HepG2 (cell line): ENCODE data around the gene ADGRB3. TPM values are rescaled to one million over a fixed set of nuclear protein-coding genes. Genes with fewer than 3 reads are reported as not detected.
A peak's percentile ranks its signal among the peaks of the same experiment; 100 is the strongest.

Experiments
- ATAC-seq: fragments of 200-7000 bp; cut with Tn5 transposase; 3 replicates; pipeline ENCODE4 v1.9.1; 2020; ENCODE audit warnings: mild to moderate bottlenecking, moderate library complexity
- BruUV-seq: library from RNA; stranded (reverse); fragments of 400-500 nt; replicated peaks from 2 replicates; lab custom pipeline; 2021; lab: Mats Ljungman, UMichigan
- CTCF ChIA-PET: fragments of 300-600 bp; formaldehyde crosslinking; extraction: SDS; loops from one replicate; lab custom pipeline; 2021; ENCODE audit warnings: low total read pairs, inconsistent platforms, low intra/inter-chr PET ratio; lab: Yijun Ruan, JAX
- POLR2A ChIA-PET: fragments of 350-600 bp; sonication (Branson Sonifier 250); formaldehyde crosslinking; loops from one replicate; lab custom pipeline; 2020; ENCODE audit warnings: antibody characterized with exemption, inconsistent platforms; lab: Yijun Ruan, JAX
- DNase-seq: peaks from one replicate; pipeline ENCODE4 v3.0.0-alpha.2; 2015; ENCODE audit warnings: low spot score
- FAIRE-seq: peaks from 3 replicates; lab custom pipeline; 2011; peaks lifted over from hg19 to GRCh38; lab: Jason Lieb, UNC
- H2AFZ ChIP-seq: one replicate; pipeline ENCODE4 v1.6.1; 2011; ENCODE audit warnings: low read length, inconsistent platforms
- H3K27ac ChIP-seq: fragments of 300-600 bp; 3 replicates; pipeline ENCODE4 v1.8.0; 2011; ENCODE audit warnings: mixed run types, mild to moderate bottlenecking, mixed read lengths, low read length, inconsistent platforms; ENCODE audit not compliant: insufficient read depth; ENCODE audit errors: extremely low read length
- H3K27me3 ChIP-seq, 2 experiments: fragments of 200-600 bp in 1 of 2; 2 replicates in 1 of 2; 3 replicates in 1 of 2; pipeline versions ENCODE4 v1.6.0 to v1.8.0; 2011; ENCODE audit warnings: low read length in 2 of 2, mild to moderate bottlenecking in 2 of 2, moderate library complexity in 2 of 2, inconsistent platforms in 1 of 2; ENCODE audit not compliant: insufficient read depth in 2 of 2, control insufficient read depth in 1 of 2
- H3K36me3 ChIP-seq, 2 experiments: fragments of 200-600 bp in 1 of 2; replicated peaks in 1 of 2; 2 replicates in 1 of 2; 3 replicates in 1 of 2; pipeline versions ENCODE4 v1.5.1 to v1.8.0; 2011; ENCODE audit warnings: low read length in 2 of 2, inconsistent platforms in 1 of 2; ENCODE audit not compliant: insufficient read depth in 2 of 2, control insufficient read depth in 1 of 2
- H3K4me1 ChIP-seq: 2 replicates; pipeline ENCODE4 v1.5.1; 2012; ENCODE audit warnings: low read length, inconsistent platforms; ENCODE audit not compliant: insufficient read depth
- H3K4me2 ChIP-seq: 2 replicates; pipeline ENCODE4 v1.6.0; 2011; ENCODE audit warnings: low read depth, low read length, inconsistent platforms
- H3K4me3 ChIP-seq, 3 experiments: fragments of 200-600 bp in 1 of 3; sonication (generic), shearing (Covaris generic) in 1 of 3; replicated peaks in 1 of 3; 2 replicates each; pipeline ENCODE4 v1.5.1; 2011 to 2016; ENCODE audit warnings: low read length in 3 of 3, inconsistent platforms in 2 of 3, low read depth in 2 of 3, mild to moderate bottlenecking in 2 of 3, control low read depth in 1 of 3, mixed read lengths in 1 of 3; ENCODE audit not compliant: insufficient read depth in 1 of 3
- H3K79me2 ChIP-seq: one replicate; pipeline ENCODE4 v1.6.1; 2011; ENCODE audit warnings: low read length, inconsistent platforms; ENCODE audit not compliant: insufficient read depth
- H3K9ac ChIP-seq: 2 replicates; pipeline ENCODE4 v1.6.0; 2011; ENCODE audit warnings: mild to moderate bottlenecking, low read depth, low read length, inconsistent platforms; ENCODE audit not compliant: insufficient read depth
- H3K9me3 ChIP-seq: 2 replicates; pipeline ENCODE4 v1.5.1; 2012; ENCODE audit warnings: mild to moderate bottlenecking, low read length
- H4K20me1 ChIP-seq: 2 replicates; pipeline ENCODE4 v1.6.0; 2011; ENCODE audit warnings: inconsistent platforms, mild to moderate bottlenecking, low read length, moderate library complexity; ENCODE audit not compliant: insufficient read depth
- CCAR2 ChIP-seq: fragments of 200-400 bp; formaldehyde crosslinking; optimal IDR thresholded peaks from 2 replicates; pipeline ENCODE3; 2018; ENCODE audit warnings: low read depth, mild to moderate bottlenecking, low read length, moderate library complexity
- CHCHD3 ChIP-seq: sonication (generic); formaldehyde crosslinking; IDR thresholded peaks from 2 replicates; pipeline ENCODE4 v1.8.0; 2022; ENCODE audit warnings: mild to moderate bottlenecking, missing genetic modification reagents, moderate library complexity
- DNMT1 ChIP-seq: sonication (generic); formaldehyde crosslinking; IDR thresholded peaks from 2 replicates; pipeline ENCODE4 v1.5.1; 2020; ENCODE audit warnings: mild to moderate bottlenecking, missing genetic modification reagents
- GPN1 ChIP-seq: sonication (generic); formaldehyde crosslinking; IDR thresholded peaks from 2 replicates; pipeline ENCODE4 v1.5.1; 2020; ENCODE audit warnings: missing genetic modification reagents, borderline replicate concordance
- LRRFIP1 ChIP-seq: sonication (generic); formaldehyde crosslinking; conservative IDR thresholded peaks from 2 replicates; pipeline ENCODE4 v1.4.0; 2020; ENCODE audit warnings: missing genetic modification reagents
- MTF1 ChIP-seq: sonication (generic); formaldehyde crosslinking; IDR thresholded peaks from 2 replicates; pipeline ENCODE4 v1.5.0; 2020; ENCODE audit warnings: missing genetic modification reagents
- ZNF296 ChIP-seq: sonication (generic); formaldehyde crosslinking; conservative IDR thresholded peaks from 2 replicates; pipeline ENCODE4 v1.5.0; 2020; ENCODE audit warnings: mild to moderate bottlenecking, missing genetic modification reagents
- ZNF354B ChIP-seq: sonication (generic); formaldehyde crosslinking; IDR thresholded peaks from 2 replicates; pipeline ENCODE4 v1.8.0; 2022; ENCODE audit warnings: mild to moderate bottlenecking, missing genetic modification reagents
- ZNF550 ChIP-seq: sonication (generic); formaldehyde crosslinking; IDR thresholded peaks from 2 replicates; pipeline ENCODE4 v1.4.0; 2020; ENCODE audit warnings: mild to moderate bottlenecking, missing genetic modification reagents, borderline replicate concordance
- ZSCAN9 ChIP-seq: IDR thresholded peaks from 2 replicates; pipeline ENCODE4 v1.6.1; 2016; ENCODE audit warnings: borderline replicate concordance
- WGBS: methylation state at CpG from one replicate; pipeline ENCODE4 v1.1.6; 2017; ENCODE audit warnings: low lambda C conversion rate; 5-methylcytosine and 5-hydroxymethylcytosine counted together
- in situ Hi-C: cut with HindIII; loops from 2 replicates; pipeline ENCODE4 v1.10.0; 2017; ENCODE audit warnings: low pct_unique_long_range_greater_than_20kb; ENCODE audit not compliant: extremely low pct_ligation_motif_present
- intact Hi-C: fragments of 100-400 bp; cut with micrococcal nuclease; formaldehyde crosslinking; loops from one replicate; pipeline ENCODE4 v1.10.0; 2022; ENCODE audit not compliant: unreplicated experiment
- polyA plus RNA-seq, 8 experiments: library from polyadenylated mRNA; depleted of rRNA in 3 of 8; stranded (reverse) in 7 of 8; unstranded in 1 of 8; fragments of >200 nt; fragmentation: Illumina TruSeq in 4 of 8; extraction: Trizol in 4 of 8; gene quantifications; 2 replicates each; pipeline versions ENCODE4 v1.2.1 to v1.2.3, GENCODE V29; 2011 to 2016; ENCODE audit warnings: low read depth in 4 of 8, missing spikeins in 1 of 8, mixed read lengths in 1 of 8; ENCODE audit not compliant: insufficient read depth in 1 of 8
- total RNA-seq, 5 experiments: library from RNA; depleted of rRNA; stranded (reverse); fragments of >200 nt; fragmentation: Illumina TruSeq; extraction: Trizol; gene quantifications; 2 replicates each; pipeline ENCODE4 v1.2.3, GENCODE V29; 2016; ENCODE audit warnings: low read depth in 1 of 5
- TF ChIP-seq, protein P1 (sequence below): sonication (generic); formaldehyde crosslinking; IDR thresholded peaks from 2 replicates; pipeline ENCODE4; 2020; ENCODE audit warnings: missing genetic modification reagents, mild to moderate bottlenecking, borderline replicate concordance

The ADGRB3 gene
- total and polyA plus RNA-seq, 2 of the 13 experiments (the other 11 are each of a cell fraction or from before 2014, with no cell fraction given), result not detected

- TF ChIP-seq, protein P1, sequence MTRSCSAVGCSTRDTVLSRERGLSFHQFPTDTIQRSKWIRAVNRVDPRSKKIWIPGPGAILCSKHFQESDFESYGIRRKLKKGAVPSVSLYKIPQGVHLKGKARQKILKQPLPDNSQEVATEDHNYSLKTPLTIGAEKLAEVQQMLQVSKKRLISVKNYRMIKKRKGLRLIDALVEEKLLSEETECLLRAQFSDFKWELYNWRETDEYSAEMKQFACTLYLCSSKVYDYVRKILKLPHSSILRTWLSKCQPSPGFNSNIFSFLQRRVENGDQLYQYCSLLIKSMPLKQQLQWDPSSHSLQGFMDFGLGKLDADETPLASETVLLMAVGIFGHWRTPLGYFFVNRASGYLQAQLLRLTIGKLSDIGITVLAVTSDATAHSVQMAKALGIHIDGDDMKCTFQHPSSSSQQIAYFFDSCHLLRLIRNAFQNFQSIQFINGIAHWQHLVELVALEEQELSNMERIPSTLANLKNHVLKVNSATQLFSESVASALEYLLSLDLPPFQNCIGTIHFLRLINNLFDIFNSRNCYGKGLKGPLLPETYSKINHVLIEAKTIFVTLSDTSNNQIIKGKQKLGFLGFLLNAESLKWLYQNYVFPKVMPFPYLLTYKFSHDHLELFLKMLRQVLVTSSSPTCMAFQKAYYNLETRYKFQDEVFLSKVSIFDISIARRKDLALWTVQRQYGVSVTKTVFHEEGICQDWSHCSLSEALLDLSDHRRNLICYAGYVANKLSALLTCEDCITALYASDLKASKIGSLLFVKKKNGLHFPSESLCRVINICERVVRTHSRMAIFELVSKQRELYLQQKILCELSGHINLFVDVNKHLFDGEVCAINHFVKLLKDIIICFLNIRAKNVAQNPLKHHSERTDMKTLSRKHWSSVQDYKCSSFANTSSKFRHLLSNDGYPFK, result peak; percentile 83; the same call in 1 of the 2 replicates
- TF ChIP-seq MTF1 (no peak), DNMT1 (CRISPR knock-in tag) (no peak), CCAR2 (no peak), GPN1 (CRISPR knock-in tag) (no peak)
Observed at GRCh38 chr6:69180361-69181067, 545.4 kb downstream of the ADGRB3 start (continued).

DNA sequence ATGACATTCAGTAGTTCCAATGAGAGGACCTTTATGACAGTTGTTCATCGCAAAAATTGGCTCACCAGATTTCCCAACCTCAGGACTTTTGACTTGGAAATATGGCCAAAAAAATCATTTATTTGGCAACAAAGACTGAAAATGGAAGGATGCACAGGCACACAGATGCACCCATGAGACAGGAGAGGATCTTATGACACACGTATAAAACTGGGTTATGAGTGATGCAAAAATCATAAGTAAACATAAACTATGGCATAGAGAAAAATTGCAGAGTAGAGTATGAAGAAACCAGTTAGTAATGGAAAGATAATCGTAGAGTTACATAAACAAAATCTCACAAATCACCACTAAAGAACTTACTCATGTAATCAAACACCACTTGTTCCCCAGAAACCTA is 546.9 kb downstream of the ADGRB3 start:
- in situ Hi-C loops, result no loop called here
- intact Hi-C loops, result no loop called here
- Histone ChIP-seq H3K4me1 (no peaks in the 10 kb centered on the region), H3K27me3 (no peaks in the 10 kb centered on the region), H3K9me3 (no peaks in the 10 kb centered on the region), H3K36me3 (no peaks in the 10 kb centered on the region), H3K4me3 (no peak overlapping the region), H3K4me2 (no peak overlapping the region), H3K9ac (no peak overlapping the region), H4K20me1 (no peaks in the 10 kb centered on the region), H2AFZ (no peak overlapping the region), H3K79me2 (no peaks in the 10 kb centered on the region), H3K27ac (no peak overlapping the region)
- ATAC-seq, result no peak
- no TSS peak for BruUV-seq
- TF ChIP-seq LRRFIP1 (CRISPR knock-in tag) (no peak), ZNF550 (CRISPR knock-in tag) (no peak), ZSCAN9 (CRISPR knock-in tag) (no peak), CHCHD3 (no peak), ZNF354B (CRISPR knock-in tag) (no peak), ZNF296 (CRISPR knock-in tag) (no peak)
- DNase-seq, result no peak
- 1% methylated on average over 3 of the region's 3 CpGs for WGBS
- ChIA-PET POLR2A (no interaction called here), CTCF (no interaction called here)
- FAIRE-seq, result no peak
